Endometrial microvascular endothelial cells (primary cell): ENCODE results near the gene LILRA2. TPM values are rescaled to one million over a fixed set of nuclear protein-coding genes. Genes with fewer than 3 reads are reported as not detected.

ENCODE experiments used
- in situ Hi-C: cut with HindIII; loops from 2 replicates; pipeline ENCODE4 v1.10.0; 2017; ENCODE audit warnings: low sequenced_read_pairs, low pct_unique_long_range_greater_than_20kb; ENCODE audit errors: inconsistent ontology term
- total RNA-seq: library from RNA; depleted of rRNA; stranded (reverse); fragments of >200 nt; gene quantifications from one replicate; pipeline ENCODE4 v1.2.3, GENCODE V29; 2015; ENCODE audit errors: inconsistent ontology term

LILRA2 gene
- total RNA-seq = not detected

DNA sequence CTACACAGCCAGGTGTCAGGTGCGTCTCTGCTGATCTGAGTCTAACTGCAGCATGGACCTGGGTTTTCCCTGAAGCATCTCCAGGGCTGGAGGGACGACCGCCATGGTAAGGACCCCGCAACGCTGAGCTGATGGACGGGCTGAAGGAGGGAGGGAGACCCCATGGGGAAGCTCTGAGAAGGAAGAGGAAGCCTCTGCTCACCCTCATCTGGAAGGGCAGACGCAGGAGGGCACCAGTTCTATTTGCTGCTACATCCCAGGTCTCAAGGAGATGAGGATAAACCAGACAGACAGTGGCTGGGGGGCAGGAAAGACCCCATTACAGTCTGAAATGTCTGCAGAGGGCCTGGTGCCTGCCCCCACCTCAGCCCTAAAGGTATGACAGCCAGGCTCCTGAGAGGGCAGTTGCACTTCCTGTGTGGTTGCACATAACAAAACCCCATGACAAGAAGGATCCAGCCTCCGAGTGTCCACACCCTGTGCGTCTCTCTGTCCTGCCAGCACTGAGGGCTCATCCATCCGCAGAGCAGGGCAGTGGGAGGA, at the start of gene LILRA2:
Gene LILRA2, plus strand, starts transcription at position 461 of the 543 bp plus-strand sequence. CDS start 89 bp downstream, outside the sequence.
- in situ Hi-C loops = no loop called here

DNA sequence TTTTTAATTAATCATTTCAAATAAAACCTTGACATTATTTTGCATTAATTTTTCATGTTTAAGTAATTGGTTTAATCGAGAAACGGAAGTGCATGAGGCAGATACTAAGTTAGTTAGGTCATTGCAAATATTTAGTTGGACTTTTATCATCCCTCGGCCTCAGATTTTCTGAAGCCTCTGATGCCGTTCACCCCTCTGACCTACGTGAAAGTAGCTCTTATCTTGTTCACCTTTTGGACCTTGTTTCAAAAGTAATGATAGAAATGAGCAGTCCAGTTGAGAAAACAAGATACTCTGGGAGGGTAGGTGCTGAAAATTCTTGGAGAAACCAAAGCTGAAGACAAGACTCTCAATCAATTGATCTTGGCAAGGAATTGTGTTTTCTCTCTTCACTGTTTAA, 48.0 kb upstream of the LILRA2 start:
- in situ Hi-C loops = no loop called here

DNA sequence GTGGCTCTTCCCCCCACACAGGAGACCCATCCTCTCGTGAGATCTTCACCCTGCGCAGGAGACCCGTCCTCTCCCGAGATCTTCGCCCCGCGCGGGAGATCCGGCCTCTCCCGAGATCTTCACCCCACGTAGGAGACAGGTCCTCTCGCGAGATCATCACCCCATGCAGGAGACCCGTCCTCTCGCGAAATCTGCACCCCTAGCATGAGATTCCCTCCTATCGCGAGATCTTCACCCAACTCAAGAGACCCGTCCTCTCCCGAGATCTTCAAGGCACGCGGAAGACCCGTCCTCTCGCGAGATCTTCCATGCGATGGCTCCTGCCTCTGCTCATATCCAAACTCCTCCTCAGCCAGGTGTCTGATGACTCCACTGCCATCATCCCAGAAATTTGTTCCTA, 46.6 kb upstream of the LILRA2 start:
- in situ Hi-C loops = no loop called here

DNA sequence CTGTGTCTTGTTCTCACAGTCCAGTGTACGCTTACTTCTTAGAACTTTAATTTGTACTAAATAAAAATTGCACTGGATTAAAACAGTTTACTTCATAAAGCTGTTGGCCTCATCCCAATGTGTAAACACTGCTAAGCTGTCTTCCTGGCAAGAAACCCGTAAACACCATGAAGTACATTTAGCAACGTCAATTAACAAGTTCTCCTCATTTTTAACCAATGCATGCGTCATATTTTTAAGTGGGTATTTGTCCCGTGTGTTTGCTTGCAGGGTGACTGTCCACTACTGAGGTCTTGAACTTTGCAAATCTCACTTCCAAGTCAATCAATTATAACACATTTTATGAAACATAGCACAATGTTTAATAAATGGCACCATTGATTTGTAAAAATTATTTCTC, 42.7 kb upstream of the LILRA2 start:
- in situ Hi-C loops = no loop called here

DNA sequence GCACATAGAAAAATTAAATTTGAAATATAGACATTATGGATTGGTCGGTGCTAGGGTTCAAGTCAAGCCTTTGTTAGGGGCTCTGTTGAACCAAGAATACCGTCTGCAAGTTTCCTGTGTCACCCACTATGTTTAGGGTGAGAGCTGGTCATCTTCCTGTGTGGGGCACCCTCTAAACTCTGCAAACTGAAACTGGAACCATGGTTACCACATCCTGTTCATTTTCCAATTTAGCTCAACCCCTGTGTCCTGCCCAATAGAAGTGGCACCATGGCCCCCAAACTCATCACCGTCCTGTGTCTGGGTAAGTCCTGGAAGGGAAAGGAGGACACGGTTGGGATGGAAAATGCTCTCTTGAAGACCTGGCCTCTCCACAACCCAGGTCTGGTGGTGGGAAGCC, 41.1 kb upstream of the LILRA2 start:
- in situ Hi-C loops = no loop called here

DNA sequence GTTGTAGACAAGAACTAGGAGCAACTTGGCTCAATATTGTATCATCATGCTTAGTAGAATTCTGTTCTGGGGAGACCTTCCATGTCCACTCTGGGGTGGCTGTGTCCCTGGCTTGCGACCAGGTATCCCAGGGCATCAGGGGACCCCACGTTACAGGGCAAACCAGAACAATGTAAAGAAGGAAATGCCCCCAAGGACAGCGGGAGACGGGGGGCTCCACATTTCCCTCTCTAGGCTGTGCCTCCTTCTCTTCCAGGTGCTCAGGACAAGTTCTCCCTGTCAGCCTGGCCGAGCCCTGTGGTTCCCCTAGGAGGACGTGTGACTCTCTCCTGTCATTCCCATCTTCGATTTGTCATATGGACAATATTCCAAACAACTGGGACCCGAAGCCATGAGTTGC, 40.1 kb upstream of the LILRA2 start:
- in situ Hi-C loops = no loop called here

DNA sequence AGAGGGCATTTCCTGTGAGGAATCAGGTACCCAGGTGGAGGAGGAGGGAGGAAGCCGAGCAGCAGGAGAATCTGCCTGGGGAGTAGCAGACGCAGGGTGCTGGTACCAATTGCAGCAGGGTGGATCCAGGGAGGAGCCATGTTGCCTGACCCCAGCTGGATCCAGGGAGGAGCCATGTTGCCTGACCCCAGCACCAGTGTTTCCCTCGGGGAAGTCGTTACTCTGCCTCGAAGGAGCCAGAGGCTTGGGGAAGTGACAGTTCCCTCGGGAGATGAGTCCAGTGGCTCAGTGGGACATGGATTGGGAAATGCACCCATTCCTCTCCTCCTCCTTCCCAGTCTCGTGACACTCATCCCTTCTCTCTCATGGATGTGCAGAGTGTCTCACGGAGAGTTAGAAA, 39.4 kb upstream of the LILRA2 start:
- in situ Hi-C loops = no loop called here

DNA sequence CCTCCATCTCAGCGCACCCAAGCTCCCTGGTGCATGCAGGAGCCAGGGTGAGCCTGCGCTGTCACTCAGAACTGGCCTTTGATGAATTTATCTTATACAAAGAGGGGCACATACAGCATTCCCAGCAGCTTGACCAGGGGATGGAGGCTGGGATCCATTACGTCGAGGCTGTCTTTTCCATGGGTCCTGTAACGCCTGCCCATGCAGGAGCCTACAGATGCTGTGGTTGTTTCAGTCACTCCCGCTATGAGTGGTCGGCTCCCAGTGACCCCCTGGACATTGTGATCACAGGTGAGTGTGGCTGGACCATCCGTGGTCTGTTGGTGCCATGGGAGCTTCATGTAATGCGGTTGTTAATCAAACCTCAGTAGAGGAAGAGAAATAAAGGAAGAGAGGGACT, 38.0 kb upstream of the LILRA2 start:
- in situ Hi-C loops = no loop called here

DNA sequence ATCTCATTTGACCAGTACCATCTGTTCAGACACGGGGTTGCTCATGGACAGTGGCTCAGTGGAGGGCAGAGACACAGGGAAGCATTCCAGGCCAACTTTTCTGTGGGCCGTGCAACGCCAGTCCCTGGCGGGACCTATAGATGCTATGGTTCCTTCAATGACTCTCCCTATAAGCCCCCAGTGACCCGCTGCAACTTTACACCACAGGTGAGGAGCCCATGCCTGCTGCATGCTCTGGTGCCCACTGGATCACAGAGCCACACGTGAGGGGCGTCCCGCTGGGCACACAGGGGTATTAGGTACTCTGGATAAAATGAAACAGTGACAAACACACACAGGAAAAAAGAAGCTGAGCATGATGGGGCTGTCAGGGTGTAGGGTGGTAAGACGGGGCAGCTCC, 36.6 kb upstream of the LILRA2 start:
- in situ Hi-C loops = no loop called here

DNA sequence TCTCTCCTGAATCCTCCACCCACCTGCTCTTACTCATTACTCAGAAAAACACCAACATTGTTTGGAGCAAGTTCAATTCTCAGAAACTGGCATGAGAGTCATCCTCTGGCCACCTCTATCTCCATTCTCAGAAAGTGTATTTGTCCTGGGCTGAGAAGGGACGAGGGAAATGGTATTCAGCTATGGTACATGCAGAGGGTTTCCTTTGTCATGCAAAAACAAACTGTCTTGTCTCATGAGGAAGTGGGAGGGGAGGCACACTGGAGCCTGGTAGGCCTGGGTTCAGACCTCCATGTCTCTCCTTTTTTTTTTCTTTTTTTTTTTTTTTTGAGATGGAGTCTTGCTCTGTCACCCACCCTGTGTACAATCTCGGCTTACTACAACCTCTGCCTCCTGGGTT, 31.9 kb upstream of the LILRA2 start:
- in situ Hi-C loops = no loop called here

DNA sequence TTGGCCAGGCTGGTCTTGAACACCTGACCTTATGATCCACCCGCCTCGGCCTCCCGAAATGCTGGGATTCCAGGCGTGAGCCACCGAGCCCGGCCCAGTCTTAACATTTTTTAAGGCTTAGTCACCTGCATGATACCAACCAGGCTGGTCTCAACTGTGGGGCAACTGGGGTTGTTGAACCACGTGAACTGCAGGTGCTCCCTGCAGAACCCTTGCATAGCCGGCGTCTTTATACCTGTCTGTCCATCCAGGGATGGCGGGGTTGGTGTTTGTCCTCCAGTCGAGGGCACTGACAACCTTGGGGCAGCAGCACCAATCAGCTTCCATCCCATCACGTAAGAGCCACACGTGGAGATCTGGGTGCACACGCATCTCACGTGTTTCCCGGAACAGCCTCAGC, 24.8 kb upstream of the LILRA2 start:
- in situ Hi-C loops = no loop called here

DNA sequence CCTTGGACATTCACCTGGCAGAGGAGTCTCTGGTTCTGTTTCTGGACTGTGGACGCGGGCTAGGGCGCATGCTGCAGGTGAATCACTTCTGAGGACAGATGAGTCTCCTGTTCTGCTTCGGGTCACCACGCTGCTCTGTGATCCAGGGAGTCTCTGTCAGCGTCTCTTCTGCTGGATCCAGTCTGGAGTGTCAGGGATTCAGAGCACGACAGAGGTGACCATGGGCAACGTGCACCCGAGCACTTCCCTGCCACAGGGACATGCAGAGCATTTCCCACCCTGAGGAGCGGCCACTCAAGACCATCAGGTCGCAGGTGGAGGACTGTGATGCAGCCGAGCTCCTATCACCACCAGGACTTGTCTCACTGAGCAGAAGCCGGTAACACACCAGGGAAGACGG, 24.4 kb upstream of the LILRA2 start:
- in situ Hi-C loops = no loop called here

DNA sequence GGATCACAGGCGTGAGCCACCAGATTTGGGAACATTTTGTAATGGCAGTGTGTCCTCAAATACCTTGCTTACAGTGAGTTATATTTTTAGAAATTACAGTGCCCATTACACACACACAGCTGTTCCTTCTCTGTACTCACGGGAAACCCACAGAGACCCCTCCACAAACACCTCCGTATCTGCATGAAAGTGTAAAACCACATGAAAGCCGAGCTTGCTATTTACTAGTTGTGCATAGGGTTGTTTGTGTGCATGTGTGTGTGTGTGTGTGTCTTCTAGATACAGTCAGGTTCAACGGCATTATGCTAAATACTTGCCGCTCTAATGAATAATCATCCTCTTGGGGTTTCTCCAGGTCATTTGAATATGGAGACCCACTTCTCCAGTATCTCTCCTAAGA, 22.3 kb upstream of the LILRA2 start:
- in situ Hi-C loops = no loop called here

DNA sequence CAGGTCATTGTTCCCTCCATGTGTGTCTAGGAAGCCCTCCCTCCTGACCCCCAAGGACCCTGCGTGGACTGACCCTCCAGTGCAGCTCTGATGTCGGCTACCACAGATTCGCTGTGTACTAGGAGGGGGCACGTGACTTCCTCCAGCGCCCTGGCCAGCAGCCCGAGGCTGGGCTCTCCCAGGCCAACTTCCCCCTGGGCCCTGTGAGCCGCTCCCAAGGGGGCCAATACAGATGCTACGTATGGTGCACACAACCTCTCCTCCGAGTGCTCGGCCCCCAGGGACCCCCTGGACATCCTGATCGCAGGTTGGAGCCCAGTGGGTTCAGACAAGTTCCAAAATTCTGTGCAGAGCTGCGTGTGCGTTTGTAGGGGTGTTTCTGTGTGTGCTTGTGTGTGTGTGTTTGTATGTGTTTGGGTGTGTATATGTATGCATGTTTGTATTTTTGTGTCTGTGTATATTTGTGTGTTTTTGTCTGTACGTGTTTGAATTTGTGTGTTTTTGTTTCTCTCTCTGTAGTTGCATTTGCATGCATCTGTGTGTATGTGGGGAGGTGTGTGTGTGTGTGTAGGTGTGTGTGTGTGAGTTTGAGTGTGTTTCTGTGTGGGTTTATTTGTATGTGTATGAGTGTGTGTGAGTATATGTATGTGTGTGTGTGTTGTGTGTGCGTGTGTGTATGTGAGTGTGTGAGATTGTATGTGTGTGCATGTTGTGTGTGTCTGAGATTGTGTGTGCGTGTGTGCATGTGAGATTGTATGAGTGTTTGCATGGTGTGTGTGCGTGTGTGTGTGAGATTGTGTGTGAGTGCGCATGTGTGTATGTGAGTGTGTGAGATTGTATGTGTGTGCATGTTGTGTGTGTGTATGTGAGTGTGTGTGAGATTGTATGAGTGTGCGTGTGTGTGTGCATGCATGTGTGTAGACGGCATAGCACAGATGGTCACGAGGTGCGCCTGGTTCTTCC, 21.4 kb upstream of the LILRA2 start:
- in situ Hi-C loops = no loop called here

DNA sequence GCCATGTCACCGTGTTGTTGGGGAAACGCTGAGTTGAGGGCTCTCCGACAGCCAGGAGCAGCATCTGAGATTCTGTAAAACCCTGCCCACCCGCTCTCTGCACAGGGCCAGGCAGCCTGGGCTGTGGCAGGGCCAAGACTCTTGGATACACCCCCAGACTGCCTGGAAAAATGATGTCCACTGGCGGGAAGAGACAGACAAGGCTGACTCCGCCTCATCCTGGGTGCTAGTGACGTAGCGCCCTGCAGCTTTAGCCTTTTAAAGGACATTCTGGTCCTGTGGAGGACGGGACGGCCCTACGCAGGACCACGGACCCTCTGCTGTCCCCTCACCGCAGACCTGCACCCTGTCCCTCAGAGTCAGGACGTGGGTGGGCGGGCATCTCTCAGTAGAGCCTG, 20.7 kb upstream of the LILRA2 start:
- in situ Hi-C loops = no loop called here

DNA sequence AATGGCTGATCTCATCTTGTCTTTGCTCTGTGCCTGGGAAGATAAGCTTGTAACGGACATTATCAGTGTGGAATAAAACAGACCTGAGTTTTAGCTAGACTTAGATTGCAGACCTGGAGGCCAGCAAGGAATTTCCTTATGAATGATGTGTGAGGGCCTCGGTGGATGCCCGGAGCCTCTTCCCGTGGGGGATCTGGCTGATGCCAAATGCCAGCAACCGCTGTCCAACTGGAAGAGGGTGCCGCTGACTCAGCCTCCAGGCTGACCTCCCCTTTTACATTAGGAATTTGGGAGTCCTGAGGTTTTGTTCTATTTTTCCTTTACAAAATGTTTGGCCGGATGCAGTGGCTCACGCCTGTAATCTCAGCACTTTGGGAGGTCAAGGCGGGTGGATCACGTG, 19.6 kb upstream of the LILRA2 start:
- in situ Hi-C loops = no loop called here

DNA sequence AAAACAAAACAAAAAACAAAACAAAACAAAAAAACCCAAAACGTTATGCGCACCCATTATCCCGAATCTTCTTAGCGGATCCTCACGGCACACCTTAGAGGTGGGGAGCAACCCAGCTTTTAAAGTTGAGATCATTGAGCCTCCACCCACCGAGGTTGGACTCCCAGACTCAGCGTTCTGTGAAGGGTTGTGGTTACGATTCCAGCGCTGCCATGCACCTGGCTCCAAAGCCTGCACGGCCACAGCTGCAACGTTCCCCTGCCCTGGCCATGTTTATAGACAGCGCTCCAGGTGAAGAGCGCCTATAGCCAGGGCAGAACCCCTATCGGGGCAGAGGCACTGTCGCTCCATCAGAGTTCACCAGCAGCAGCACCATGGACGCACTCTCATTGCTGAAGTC, 18.7 kb upstream of the LILRA2 start:
- in situ Hi-C loops = no loop called here

DNA sequence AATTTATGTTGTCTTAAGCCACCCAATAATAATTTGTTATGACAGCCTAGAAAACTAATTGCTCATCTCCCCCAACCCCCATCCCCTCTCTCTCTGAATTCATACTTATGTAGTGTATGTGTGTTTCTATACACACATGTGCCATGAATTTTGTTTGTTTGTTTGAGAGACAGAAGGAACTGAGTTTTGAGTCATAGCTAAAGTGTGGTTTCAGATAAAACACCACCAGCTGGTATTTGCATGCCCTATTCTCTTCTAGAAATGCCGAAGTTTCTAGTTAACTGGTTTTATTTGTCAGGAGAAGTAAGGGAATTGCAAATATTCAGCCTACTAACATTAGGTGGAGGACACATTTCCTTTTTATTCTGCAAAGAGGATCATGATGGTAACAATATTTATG, 17.4 kb upstream of the LILRA2 start:
- in situ Hi-C loops = no loop called here

DNA sequence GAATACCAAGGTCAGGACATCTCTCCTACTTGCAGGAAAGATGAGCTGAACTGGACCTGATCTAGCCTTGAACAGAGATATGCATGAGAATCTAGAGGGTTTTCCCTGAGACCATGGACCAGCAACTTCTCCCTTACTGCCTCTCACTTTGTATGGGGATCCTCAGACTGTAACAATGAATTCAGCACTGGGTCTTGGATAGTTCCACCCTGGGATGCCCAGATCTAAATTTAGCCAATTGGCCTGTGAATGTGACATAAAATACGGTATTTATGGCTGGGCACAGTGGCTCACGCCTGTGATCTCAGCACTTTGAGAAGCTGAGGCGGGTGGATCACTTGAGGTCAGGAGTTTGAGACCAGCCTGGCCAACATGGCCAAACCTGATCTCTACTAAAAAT, 15.3 kb upstream of the LILRA2 start:
- in situ Hi-C loops = no loop called here

DNA sequence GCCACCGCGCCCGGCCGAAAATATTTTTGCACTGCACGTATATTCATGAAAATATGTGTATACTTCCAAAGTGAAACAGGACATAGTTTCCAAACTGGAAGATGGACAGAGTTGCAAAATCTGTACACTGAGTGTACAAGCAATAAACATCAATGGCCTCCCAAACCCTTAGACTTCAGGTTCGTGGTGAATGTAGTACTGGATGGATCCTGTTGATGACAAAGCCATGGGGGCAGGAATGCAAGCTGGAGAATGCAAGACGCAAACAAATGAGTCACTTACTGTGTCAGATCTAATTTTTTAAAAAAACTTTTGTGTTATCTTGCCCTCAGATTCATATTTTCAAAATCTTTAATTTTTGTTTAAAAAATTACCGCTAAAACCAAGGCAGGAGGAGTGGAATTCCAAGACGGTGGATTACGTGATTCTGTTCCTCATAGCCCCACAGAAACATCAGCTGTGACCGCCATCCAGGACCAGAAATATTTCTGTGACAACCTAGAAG, 12.7 kb upstream of the LILRA2 start:
- in situ Hi-C loops = no loop called here
